Measurements from ENCODE around the gene KRTAP10-4.
A peak's percentile ranks its signal among the peaks of the same experiment; 100 is the strongest.

KRTAP10-4 gene

DNA sequence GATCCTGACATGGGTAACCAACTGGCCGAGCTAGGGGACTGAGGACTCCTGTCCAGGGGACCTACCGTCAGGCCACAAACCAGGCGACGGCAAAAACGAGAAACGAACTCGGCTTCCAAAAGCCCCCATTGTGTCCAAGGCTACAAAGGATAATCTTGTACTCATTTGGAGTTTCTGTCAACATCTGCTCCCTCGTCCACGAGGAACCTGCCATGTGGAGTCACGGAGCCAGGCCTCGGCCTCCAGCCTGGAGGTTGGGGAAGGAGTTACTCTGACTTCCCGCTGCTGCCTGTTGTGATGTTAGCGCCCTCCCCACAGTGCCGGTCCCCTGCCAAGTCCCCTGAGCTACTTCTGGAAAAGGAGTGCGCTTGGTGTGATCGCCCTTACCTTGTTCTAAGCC, 40.8 kb upstream of the KRTAP10-4 start:
- Histone ChIP-seq H3K4me3 (no peak overlapping the region), H3K27ac (no peak overlapping the region)
- DNase-seq (ENCODE audit: low spot score), result peak; percentile 58
- TF ChIP-seq, protein P1, sequence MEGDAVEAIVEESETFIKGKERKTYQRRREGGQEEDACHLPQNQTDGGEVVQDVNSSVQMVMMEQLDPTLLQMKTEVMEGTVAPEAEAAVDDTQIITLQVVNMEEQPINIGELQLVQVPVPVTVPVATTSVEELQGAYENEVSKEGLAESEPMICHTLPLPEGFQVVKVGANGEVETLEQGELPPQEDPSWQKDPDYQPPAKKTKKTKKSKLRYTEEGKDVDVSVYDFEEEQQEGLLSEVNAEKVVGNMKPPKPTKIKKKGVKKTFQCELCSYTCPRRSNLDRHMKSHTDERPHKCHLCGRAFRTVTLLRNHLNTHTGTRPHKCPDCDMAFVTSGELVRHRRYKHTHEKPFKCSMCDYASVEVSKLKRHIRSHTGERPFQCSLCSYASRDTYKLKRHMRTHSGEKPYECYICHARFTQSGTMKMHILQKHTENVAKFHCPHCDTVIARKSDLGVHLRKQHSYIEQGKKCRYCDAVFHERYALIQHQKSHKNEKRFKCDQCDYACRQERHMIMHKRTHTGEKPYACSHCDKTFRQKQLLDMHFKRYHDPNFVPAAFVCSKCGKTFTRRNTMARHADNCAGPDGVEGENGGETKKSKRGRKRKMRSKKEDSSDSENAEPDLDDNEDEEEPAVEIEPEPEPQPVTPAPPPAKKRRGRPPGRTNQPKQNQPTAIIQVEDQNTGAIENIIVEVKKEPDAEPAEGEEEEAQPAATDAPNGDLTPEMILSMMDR (IDR thresholded peaks at IDR 0.05), result no peak

DNA sequence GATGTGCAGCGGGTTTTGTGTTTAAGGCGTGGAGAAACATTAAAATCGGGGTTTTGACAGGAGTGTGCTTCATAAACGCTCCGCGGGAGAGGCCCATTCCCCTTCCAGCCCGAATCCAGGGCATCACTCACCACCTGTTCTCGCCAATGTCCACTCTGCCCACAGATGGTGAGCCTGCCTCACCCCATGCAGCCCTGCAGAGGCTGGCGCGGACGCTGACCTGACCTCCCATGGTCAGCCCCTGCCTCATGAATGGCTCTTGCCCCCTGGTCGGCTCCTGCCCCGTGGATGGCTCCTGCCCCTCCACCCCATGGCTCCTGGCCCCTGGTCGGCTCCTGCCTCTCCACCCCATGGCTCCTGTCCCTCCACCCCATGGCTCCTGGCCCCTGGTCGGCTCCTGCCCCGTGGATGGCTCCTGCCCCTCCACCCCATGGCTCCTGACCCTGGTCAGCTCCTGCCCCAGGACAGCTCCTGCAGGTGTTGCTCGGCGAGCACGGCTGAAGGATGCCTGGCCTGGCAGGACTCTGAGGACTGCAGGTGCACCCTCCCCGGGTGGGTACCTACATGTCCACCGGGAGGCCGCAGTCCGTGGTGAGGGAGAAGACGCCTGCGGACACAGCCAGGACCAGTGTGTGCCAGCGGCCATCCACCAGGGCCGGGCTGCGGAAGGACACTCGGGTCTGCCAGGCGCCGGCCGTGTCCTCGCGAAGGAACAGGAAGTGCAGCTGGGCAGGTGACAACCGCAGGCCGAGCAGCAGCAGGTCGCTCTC, 40.2 kb upstream of the KRTAP10-4 start:
- no peak for DNase-seq (ENCODE audit: low spot score)
- Histone ChIP-seq H3K27ac (no peak overlapping the region), H3K4me3 (no peak overlapping the region)
- TF ChIP-seq, protein P1 (IDR thresholded peaks at IDR 0.05), result no peak

DNA sequence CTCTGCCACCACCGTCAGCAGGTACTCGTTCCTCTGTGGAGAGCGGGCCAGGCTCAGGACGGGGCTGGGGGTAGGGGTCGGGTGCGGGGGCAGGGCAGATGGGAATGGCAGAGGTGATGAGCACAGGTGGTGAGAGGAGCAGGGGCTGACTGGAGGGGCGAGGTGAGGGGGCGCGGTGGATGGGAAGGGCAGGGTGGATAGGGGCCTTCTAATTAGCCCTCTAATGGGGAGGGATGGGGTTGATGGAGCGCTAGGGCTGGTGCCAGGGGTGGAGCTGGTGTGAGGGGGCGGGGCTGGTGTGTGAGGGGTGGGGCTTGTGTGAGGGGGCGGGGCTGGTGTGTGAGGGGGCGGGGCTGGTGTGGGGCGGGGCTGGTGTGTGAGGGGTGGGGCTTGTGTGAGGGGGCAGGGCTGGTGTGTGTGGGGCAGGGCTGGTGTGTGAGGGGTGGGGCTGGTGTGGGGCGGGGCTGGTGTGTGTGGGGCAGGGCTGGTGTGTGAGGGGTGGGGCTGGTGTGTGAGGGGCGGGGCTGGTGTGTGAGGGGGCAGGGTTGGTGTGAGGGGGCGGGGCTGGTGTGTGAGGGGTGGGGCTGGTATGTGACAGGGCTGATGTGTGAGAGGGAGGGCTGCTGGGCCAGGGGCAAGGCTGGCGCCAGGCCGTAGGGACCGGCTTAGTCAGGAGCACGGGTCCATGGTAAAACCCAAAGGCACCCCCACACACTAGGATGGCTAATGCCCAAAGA, 39.5 kb upstream of the KRTAP10-4 start:
- DNase-seq (ENCODE audit: low spot score), result no peak
- no peak overlapping the region for H3K4me3 ChIP-seq
- TF ChIP-seq, protein P1 (IDR thresholded peaks at IDR 0.05), result no peak

DNA sequence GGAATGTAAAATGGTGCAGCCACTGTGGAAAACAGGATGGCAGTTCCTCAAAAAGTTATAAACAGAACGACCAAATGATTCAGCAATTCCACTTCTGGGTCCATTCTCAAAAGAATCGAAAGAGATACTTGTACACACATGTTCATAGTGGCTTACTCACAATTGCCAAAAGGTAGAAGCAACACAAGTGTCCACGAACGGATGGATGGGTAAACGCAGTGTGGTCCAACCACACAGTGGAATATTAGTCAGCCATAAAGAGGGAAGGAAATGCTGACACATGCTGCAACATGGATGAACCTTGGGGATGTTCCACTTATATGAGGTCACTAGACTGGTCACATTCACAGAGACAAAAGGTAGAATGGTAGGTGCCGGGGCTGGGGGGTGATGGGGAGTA, 38.8 kb upstream of the KRTAP10-4 start:
- no peak overlapping the region for H3K4me3 ChIP-seq
- no peak overlapping the region for H3K27ac ChIP-seq
- DNase-seq (ENCODE audit: low spot score), result no peak

More for the DNA sequence above, 39.5 kb upstream of the KRTAP10-4 start:
- no peak overlapping the region for H3K27ac ChIP-seq

DNA sequence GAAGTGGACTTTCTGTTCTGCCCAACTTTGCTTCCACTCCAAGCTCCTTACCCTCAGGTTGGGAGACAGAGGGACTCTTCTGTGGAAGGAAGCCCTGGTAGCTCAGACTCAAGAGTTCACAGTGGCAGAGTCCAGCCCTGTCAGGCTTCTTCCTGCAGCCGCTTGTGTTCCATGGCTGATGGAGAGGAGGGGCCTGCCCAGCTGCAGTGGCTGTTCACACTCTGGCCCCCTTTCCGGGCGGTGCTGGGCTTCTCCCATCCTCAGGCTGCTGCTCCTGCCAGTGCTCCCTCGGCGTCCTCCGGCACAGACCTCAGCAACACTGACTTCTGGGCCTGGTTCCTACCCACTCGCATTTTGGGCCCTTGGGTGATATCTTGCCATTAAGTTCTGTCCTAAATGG, 37.6 kb upstream of the KRTAP10-4 start:
- TF ChIP-seq, protein P1 (IDR thresholded peaks at IDR 0.05), result no peak
- H3K27ac ChIP-seq, result no peak overlapping the region
- H3K4me3 ChIP-seq, result no peak overlapping the region
- DNase-seq (ENCODE audit: low spot score), result peak; percentile 52

More for the DNA sequence above, 38.8 kb upstream of the KRTAP10-4 start:
- TF ChIP-seq, protein P1 (IDR thresholded peaks at IDR 0.05), result no peak

DNA sequence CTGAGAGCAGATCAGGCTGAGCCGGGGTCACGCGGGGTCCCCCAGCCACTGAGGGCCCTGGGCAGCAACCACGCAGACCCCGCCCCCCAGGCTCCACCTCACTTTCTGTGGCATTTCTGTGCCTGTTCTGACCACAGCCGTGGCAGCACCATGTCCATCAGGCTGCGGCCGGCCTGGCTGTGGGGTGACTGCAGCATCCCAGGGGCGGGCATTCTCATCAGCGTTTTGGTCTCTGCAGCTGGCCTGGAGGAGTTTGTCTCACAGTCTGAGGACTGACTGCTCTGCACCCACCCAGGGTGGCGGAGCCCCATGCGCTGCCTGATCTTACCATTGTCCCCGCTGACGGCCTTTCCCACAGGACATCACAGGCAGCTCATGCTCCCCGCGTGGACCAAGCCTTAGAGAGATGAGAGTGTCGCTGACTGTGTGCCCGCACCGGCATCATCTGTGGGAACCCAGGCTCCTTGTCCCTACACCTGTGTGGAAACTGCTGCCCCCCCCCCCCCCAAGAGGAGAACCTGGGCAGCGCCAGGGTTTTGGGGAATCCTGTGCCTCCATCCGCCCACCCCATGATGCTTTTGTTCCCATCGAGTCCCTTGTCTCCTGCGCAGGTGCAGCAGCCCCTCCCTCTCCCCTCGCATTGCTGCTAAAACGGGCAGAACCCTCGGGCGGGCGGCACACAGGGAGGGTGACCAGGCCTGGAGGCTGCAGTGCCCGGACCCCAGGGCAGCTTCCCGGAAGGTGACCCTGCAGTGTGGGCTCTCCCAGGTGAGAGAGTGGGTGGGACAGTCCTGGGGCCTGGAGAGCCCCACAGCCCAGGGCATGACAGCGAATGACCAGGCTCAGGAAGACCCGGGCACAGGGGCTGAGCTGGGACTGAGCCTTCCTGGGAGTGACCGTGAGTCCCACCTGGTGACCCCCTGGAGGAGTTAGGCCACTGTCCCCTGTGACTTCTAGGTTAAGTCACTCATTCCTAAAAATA, 35.3 kb upstream of the KRTAP10-4 start:
- peak; percentile 52 for DNase-seq (ENCODE audit: low spot score)
- H3K27ac ChIP-seq, result no peak overlapping the region
- H3K4me3 ChIP-seq, result no peak overlapping the region
- TF ChIP-seq, protein P1 (IDR thresholded peaks at IDR 0.05), result no peak
